Adrenal gland (tissue), 5 donors: Measurements from ENCODE around the gene GALT.

Source experiments
- CTCF ChIP-seq, 6 experiments: fragments of 450-650 bp in 4 of 6; fragments of 200-600 bp in 2 of 6; sonication (generic) in 1 of 6; IDR thresholded peaks; 1 replicate in 5 of 6; 2 replicates in 1 of 6; pipeline versions ENCODE4 v1.5.1 to v1.8.0; 2016 to 2021; ENCODE audit warnings: antibody characterized with exemption in 6 of 6, mild to moderate bottlenecking in 2 of 6, moderate library complexity in 1 of 6
- POLR2A ChIP-seq, 2 donors: fragments of 450-650 bp; IDR thresholded peaks; one replicate each; pipeline ENCODE4 v1.6.1; 2017; ENCODE audit warnings: antibody characterized with exemption in 2 of 2, mild to moderate bottlenecking in 2 of 2, moderate library complexity in 1 of 2
- donor health status: DM: no; HTN: no; CAD: no.

DNA sequence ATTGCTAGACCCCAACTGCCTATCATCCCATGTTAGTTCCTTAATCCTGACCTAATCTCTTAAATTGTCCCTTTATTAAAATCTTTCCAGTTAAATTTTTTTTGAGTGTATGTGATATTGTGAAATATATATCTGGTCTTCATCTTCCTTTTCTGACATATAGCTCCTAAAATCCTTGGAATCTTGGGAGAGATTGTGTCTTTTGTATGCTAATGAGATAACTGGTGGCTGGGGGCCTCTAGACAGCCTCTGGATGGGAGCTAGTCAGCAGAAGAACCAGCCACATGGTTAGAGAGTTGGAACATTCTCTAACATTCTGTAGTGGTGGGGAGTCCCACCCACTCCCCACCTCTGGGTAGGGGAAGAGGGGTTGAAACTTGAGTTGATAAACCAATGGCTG lies 48.3 kb downstream of the GALT start:
- no peak for TF ChIP-seq CTCF (IDR thresholded peaks at IDR 0.05)
- TF ChIP-seq POLR2A (IDR thresholded peaks at IDR 0.05) = no peak
